ENCODE measurements around the gene MED13L.
A peak's percentile ranks its signal among the peaks of the same experiment; 100 is the strongest.
"Not testable (repeated sequence)": the region's sequence is repeated elsewhere in the genome, so short reads cannot be mapped to it uniquely, and the experiment has no call there.

The MED13L gene

GRCh38 chr12:116245189-116245588 lies 32.3 kb downstream of the MED13L start:
- no peak for DNase-seq

- no peak for DNase-seq
Measured at GRCh38 chr12:116244474-116245090, 32.9 kb downstream of the MED13L start.

- peak; percentile 13 for DNase-seq
Measured at GRCh38 chr12:116244001-116244400, 33.5 kb downstream of the MED13L start.

- DNase-seq, result no peak
Measured at GRCh38 chr12:116242740-116243139, 34.8 kb downstream of the MED13L start.

- no peak for DNase-seq
Measured at GRCh38 chr12:116241157-116241759, 36.2 kb downstream of the MED13L start.

GRCh38 chr12:116238570-116239119 lies 38.8 kb downstream of the MED13L start:
- not testable (repeated sequence) for DNase-seq

- no peak for DNase-seq
Measured at GRCh38 chr12:116238149-116238548, 39.3 kb downstream of the MED13L start.

GRCh38 chr12:116236976-116237375 lies 40.5 kb downstream of the MED13L start:
- no peak for DNase-seq

- DNase-seq, result peak; percentile 60
Measured at GRCh38 chr12:116236148-116236731, 41.3 kb downstream of the MED13L start.

- DNase-seq, result not testable (repeated sequence)
Measured at GRCh38 chr12:116234148-116234547, 43.3 kb downstream of the MED13L start.

- DNase-seq, result no peak
Measured at GRCh38 chr12:116233669-116234068, 43.8 kb downstream of the MED13L start.

- no peak for DNase-seq
Measured at GRCh38 chr12:116227811-116228210, 49.7 kb downstream of the MED13L start.

GRCh38 chr12:116226026-116226425 lies 51.5 kb downstream of the MED13L start:
- no peak for DNase-seq

- DNase-seq, result no peak
Measured at GRCh38 chr12:116222358-116222757, 55.1 kb downstream of the MED13L start.

GRCh38 chr12:116220756-116221155 lies 56.7 kb downstream of the MED13L start:
- no peak for DNase-seq

- DNase-seq, result no peak
Measured at GRCh38 chr12:116217045-116217735, 60.3 kb downstream of the MED13L start.

GRCh38 chr12:116216022-116216756 lies 61.3 kb downstream of the MED13L start:
- no peak for DNase-seq

GRCh38 chr12:116215023-116215422 lies 62.5 kb downstream of the MED13L start:
- DNase-seq, result no peak

- no peak for DNase-seq
Measured at GRCh38 chr12:116213885-116214527, 63.5 kb downstream of the MED13L start.

- no peak for DNase-seq
Measured at GRCh38 chr12:116213014-116213413, 64.5 kb downstream of the MED13L start.

GRCh38 chr12:116210762-116211161 lies 66.7 kb downstream of the MED13L start:
- no peak for DNase-seq

- no peak for DNase-seq
Measured at GRCh38 chr12:116210131-116210530, 67.4 kb downstream of the MED13L start.
